Measurements from ENCODE around the gene ALX3. TPM values are rescaled to one million over a fixed set of nuclear protein-coding genes. Genes with fewer than 3 reads are reported as not detected.

Gene ALX3
- total and polyA plus RNA-seq, 2 of the 8 experiments (the other 6 are each of a cell fraction or from before 2014, with no cell fraction given), result 0.20 TPM; not detected in 1

GRCh38 chr1:110112143-110112542 is 41.7 kb upstream of the ALX3 start, which contains the start of gene UBL4B:
Gene UBL4B (plus strand): TSS chr1:110112443. CDS start chr1:110112535, 92 bp downstream.
- FAIRE-seq (no peak), DNase-seq (ENCODE audit: low read depth in 1 of 2, low spot score in 2 of 2) (no peak)
- Histone ChIP-seq H3K79me2 (ENCODE audit: control insufficient read depth in 1 of 2, insufficient read depth in 2 of 2, low read length in 2 of 2) (no peaks in the 10 kb centered on the region), H3K14ac (ENCODE audit: insufficient read length) (no peak within 1 kb of the TSS), H3K56ac (replicated peaks; ENCODE audit: insufficient read length, low read depth, low read length) (no peak within 1 kb of the TSS), H4K91ac (replicated peaks; ENCODE audit: insufficient read length, low read length) (no peak within 1 kb of the TSS), H3K4ac (replicated peaks; ENCODE audit: insufficient read length, low read depth, low read length) (no peak within 1 kb of the TSS), H3K23me2 (ENCODE audit: low read depth, low read length) (no peaks in the 10 kb centered on the region), H2AFZ (ENCODE audit: low read length) (no peak within 1 kb of the TSS), H3K79me1 (ENCODE audit: low read depth, low read length) (no peaks in the 10 kb centered on the region), H3K23ac (ENCODE audit: insufficient read length) (no peak within 1 kb of the TSS), H3K4me3 (ENCODE audit: extremely low read depth in 1 of 4, insufficient read depth in 2 of 4, low read depth in 3 of 4, low read length in 4 of 4) (no peak within 1 kb of the TSS), H2BK120ac (replicated peaks; ENCODE audit: low read depth, low read length) (no peak within 1 kb of the TSS), H3K4me1 (replicated peaks in 1 of 4; ENCODE audit: control insufficient read depth in 3 of 4, insufficient read depth in 4 of 4, low read length in 3 of 4) (no peaks in the 10 kb centered on the region; a peak in 1 of 7 replicates), H3K27ac (ENCODE audit: low read depth, low read length) (no peak within 1 kb of the TSS), H3K18ac (ENCODE audit: extremely low read depth, low read length) (no peak within 1 kb of the TSS), H2AK5ac (ENCODE audit: low read depth, low read length) (no peak within 1 kb of the TSS), H3K27me3 (replicated peaks in 1 of 4; ENCODE audit: control insufficient read depth in 3 of 4, extremely low read depth in 1 of 4, insufficient read depth in 3 of 4, low read length in 3 of 4) (no peaks in the 10 kb centered on the region; a peak in 1 of 7 replicates), H3K9ac (replicated peaks in 1 of 4; ENCODE audit: extremely low read depth in 1 of 4, low read depth in 3 of 4, low read length in 3 of 4) (no peak within 1 kb of the TSS), H4K8ac (ENCODE audit: extremely low read depth, insufficient read depth, low read length) (no peak within 1 kb of the TSS), H4K5ac (ENCODE audit: insufficient read length, low read depth, low read length) (no peak within 1 kb of the TSS), H3K36me3 (ENCODE audit: control insufficient read depth in 2 of 4, insufficient read depth in 4 of 4, low read length in 3 of 4) (no peaks in the 10 kb centered on the region), H3K4me2 (ENCODE audit: insufficient read depth in 1 of 2, low read depth in 2 of 2, low read length in 2 of 2) (no peak within 1 kb of the TSS), H3K9me3 (ENCODE audit: insufficient read depth in 2 of 2, low read depth in 1 of 2, low read length in 1 of 2) (no peaks in the 10 kb centered on the region), H2BK15ac (ENCODE audit: low read length) (no peak within 1 kb of the TSS), H4K20me1 (replicated peaks in 1 of 2; ENCODE audit: control insufficient read depth in 1 of 2, insufficient read depth in 2 of 2, low read length in 2 of 2) (no peaks in the 10 kb centered on the region), H2BK20ac (ENCODE audit: low read length) (no peak within 1 kb of the TSS), H2BK12ac (ENCODE audit: low read depth, low read length) (no peak within 1 kb of the TSS), H2BK5ac (ENCODE audit: low read depth, low read length) (no peak within 1 kb of the TSS)
- 84% methylated on average over 5 of the region's 5 CpGs; no CpG with 5 or more reads in 1 of the 2 experiments for WGBS, 2 experiments (ENCODE audit: extremely low coverage in 1 of 2, insufficient coverage in 1 of 2, insufficient read length in 1 of 2, insufficient replicate concordance in 2 of 2, low coverage in 1 of 2, low lambda C conversion rate in 2 of 2, missing lambda C conversion rate in 1 of 2)
- CTCF ChIA-PET (ENCODE audit: partially characterized antibody), result interaction anchor here (0.8 to 27.0 kb wide), 9 partner anchors 8 to 91 kb away, joined by 3 to 845 read pairs (median 10); no protein-coding TSS in a partner anchor
- POLR2A ChIA-PET (ENCODE audit: partially characterized antibody), result interaction anchor here (1.5 kb wide), 1 partner anchor 21 kb away, joined by 5 read pairs; no protein-coding TSS in a partner anchor
- TF ChIP-seq EZH2 (IDR thresholded peaks at IDR 0.05; ENCODE audit: low read depth, low read length, severe bottlenecking) (no peak), GABPA (IDR thresholded peaks at IDR 0.05; ENCODE audit: borderline replicate concordance, insufficient read depth, low read length) (no peak), SRF (IDR thresholded peaks at IDR 0.05; ENCODE audit: low read depth, low read length) (no peak), HDAC2 (IDR thresholded peaks at IDR 0.05; ENCODE audit: borderline replicate concordance in 1 of 2, low read depth in 2 of 2, low read length in 2 of 2) (no peak)

Data from H1 (cell line).